Transverse colon (tissue), 4 donors: Measurements from ENCODE around the gene INSRR.

Experiments
- CTCF ChIP-seq, 5 experiments: fragments of 200-600 bp in 3 of 5; fragments of 450-650 bp in 2 of 5; sonication (generic) in 3 of 5; IDR thresholded peaks; 1 replicate in 2 of 5; 2 replicates in 3 of 5; pipeline ENCODE4 v1.5.1; 2016 to 2017; ENCODE audit warnings: antibody characterized with exemption in 5 of 5, inconsistent platforms in 3 of 5, mild to moderate bottlenecking in 2 of 5, moderate library complexity in 1 of 5
- EP300 ChIP-seq: sonication (generic); formaldehyde crosslinking; IDR thresholded peaks from one replicate; pipeline ENCODE4 v1.6.1; 2017; ENCODE audit warnings: antibody characterized with exemption, low read depth
- POLR2A ChIP-seq: fragments of 450-650 bp; IDR thresholded peaks from one replicate; pipeline ENCODE4 v1.6.1; 2016; ENCODE audit warnings: antibody characterized with exemption, mild to moderate bottlenecking, moderate library complexity
- POLR2AphosphoS5 ChIP-seq, 3 donors: sonication (generic); formaldehyde crosslinking; IDR thresholded peaks; one replicate each; pipeline ENCODE4 v1.6.1; 2016; ENCODE audit warnings: antibody characterized with exemption in 3 of 3

- TF ChIP-seq CTCF (IDR thresholded peaks at IDR 0.05) (no peak), POLR2A (no peak), EP300 (no peak), POLR2AphosphoS5 (IDR thresholded peaks at IDR 0.05) (no peak)
These were observed 23.6 kb upstream of the INSRR start for GRCh38 chr1:156882543-156882942.
